ENCODE data around the gene RUVBL1.

DNA sequence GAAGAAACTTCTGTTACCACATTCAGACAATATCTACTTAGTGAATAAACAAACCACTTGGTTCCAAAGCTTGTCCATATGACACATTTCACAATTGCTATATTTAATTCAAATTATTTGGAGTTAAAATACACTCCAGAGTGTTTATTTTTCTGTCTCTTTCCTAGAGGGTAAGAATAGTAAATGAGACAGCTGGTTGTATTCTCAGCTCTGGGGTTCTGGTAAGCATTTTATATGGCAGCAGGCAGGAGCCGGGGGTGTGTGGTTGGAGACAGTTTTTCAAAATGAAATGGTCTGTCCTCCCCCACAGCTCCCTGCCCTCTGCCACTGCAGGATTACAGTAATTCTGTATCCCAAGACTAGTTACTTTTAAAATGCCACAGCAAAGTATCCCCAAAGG, 82.3 kb downstream of the RUVBL1 start:
- no peak for TF ChIP-seq CTCF (conservative IDR thresholded peaks at IDR 0.05; ENCODE audit: low read depth, low read length)
- TF ChIP-seq EZH2 (IDR thresholded peaks at IDR 0.05; ENCODE audit: low read length, unreplicated experiment), result no peak
- TF ChIP-seq EZH2phosphoT487 (IDR thresholded peaks at IDR 0.05; ENCODE audit: borderline replicate concordance, low read length), result no peak

All from PC-3 (cell line).